ENCODE data around the gene ANLN. TPM values are rescaled to one million over a fixed set of nuclear protein-coding genes. Genes with fewer than 3 reads are reported as not detected.

The ANLN gene
- total and polyA plus RNA-seq, 9 of the 15 experiments (the other 6 are each of a cell fraction or from before 2014, with no cell fraction given): 18.1 to 66.2 (median 38.7) TPM

DNA sequence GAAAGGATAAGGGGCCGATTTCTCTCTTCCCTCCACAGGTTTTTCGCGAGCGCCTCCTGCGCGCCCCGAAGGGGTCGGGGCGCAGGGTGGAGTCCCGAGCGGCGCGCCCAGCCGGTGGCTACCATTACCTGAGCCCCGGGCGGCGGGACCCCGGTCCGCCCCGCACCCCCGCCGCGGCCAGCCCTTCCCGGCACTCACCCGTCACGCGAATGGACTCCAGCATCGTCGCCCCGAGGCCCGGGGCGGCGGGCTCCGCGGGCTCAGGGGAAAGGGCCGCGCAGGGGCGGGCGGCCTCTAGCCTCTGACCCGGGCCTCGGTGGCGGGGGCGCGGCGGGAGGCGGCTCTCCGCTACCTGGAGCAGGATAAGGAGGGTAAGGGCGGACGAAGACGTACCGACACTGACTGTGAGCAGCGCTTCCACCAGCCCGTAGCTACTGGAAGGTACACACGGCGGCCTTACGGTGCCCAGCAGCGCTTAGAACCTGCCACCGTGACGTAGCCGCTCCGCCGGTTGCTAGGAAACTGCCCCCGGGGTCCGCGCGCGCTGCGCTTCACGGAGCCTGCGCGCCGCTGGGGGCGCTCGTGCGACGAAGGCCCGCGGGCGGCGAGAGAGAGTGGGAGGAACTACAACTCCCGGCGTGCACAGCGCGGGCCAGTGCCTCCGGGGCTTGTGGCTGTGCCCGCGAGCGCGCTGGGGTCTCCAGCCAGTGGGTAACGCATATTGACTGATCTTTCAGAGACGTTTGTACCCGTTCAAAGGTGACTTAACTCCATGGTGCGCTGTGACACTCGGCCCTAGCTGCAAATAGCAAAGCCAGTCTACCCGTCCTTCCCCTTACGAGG, 22.7 kb upstream of the ANLN start (continued):
- TF ChIP-seq BCOR (IDR thresholded peaks at IDR 0.05) (no peak), RBM39 (optimal IDR thresholded peaks at IDR 0.05; ENCODE audit: low read depth, low read length) (no peak), ZNF436 (CRISPR knock-in tag; IDR thresholded peaks at IDR 0.05) (no peak), COPS2 (conservative IDR thresholded peaks at IDR 0.05) (no peak), GTF2E2 (tag; IDR thresholded peaks at IDR 0.05) (no peak), ZNF717 (CRISPR knock-in tag; IDR thresholded peaks at IDR 0.05) (no peak), BRD4 (IDR thresholded peaks at IDR 0.05) (no peak), U2AF1 (optimal IDR thresholded peaks at IDR 0.05; ENCODE audit: low read depth, low read length) (no peak), ASH1L (IDR thresholded peaks at IDR 0.05; ENCODE audit: borderline replicate concordance, low read depth, partially characterized antibody) (no peak), PHF21A (IDR thresholded peaks at IDR 0.05; ENCODE audit: borderline replicate concordance, low read depth) (no peak), MEF2D (tag; conservative IDR thresholded peaks at IDR 0.05; ENCODE audit: low read depth) (no peak), ZNF407 (IDR thresholded peaks at IDR 0.05; ENCODE audit: low read depth) (no peak), MCM2 (IDR thresholded peaks at IDR 0.05; ENCODE audit: low read depth) (no peak), MAFK (IDR thresholded peaks at IDR 0.05; ENCODE audit: low read length) (no peak), NR2F6 (CRISPR knock-in tag; IDR thresholded peaks at IDR 0.05) (no peak), C11orf30 (IDR thresholded peaks at IDR 0.05; ENCODE audit: low read depth) (no peak), RCOR1 (IDR thresholded peaks at IDR 0.05; ENCODE audit: borderline replicate concordance in 1 of 2, low read depth in 2 of 2, low read length in 2 of 2) (peak in 1 of 2 experiments; percentile 55; a peak in 1 of 4 replicates)
- TF ChIP-seq, protein P1, sequence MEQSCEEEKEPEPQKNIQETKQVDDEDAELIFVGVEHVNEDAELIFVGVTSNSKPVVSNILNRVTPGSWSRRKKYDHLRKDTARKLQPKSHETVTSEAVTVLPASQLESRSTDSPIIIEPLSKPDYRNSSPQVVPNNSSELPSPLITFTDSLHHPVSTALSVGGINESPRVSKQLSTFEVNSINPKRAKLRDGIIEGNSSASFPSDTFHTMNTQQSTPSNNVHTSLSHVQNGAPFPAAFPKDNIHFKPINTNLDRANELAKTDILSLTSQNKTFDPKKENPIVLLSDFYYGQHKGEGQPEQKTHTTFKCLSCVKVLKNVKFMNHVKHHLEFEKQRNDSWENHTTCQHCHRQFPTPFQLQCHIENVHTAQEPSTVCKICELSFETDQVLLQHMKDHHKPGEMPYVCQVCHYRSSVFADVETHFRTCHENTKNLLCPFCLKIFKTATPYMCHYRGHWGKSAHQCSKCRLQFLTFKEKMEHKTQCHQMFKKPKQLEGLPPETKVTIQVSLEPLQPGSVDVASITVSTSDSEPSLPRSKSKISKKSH (CRISPR knock-in tag; IDR thresholded peaks at IDR 0.05): no peak
- TF ChIP-seq, protein P2, sequence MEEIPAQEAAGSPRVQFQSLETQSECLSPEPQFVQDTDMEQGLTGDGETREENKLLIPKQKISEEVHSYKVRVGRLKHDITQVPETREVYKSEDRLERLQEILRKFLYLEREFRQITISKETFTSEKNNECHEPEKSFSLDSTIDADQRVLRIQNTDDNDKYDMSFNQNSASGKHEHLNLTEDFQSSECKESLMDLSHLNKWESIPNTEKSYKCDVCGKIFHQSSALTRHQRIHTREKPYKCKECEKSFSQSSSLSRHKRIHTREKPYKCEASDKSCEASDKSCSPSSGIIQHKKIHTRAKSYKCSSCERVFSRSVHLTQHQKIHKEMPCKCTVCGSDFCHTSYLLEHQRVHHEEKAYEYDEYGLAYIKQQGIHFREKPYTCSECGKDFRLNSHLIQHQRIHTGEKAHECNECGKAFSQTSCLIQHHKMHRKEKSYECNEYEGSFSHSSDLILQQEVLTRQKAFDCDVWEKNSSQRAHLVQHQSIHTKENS (CRISPR knock-in tag; IDR thresholded peaks at IDR 0.05): no peak
